Measurements from ENCODE around the gene MAPK1IP1L. TPM values are rescaled to one million over a fixed set of nuclear protein-coding genes. Genes with fewer than 3 reads are reported as not detected.
A peak's percentile ranks its signal among the peaks of the same experiment; 100 is the strongest.
"Not testable (repeated sequence)": the region's sequence is repeated elsewhere in the genome, so short reads cannot be mapped to it uniquely, and the experiment has no call there.

Gene MAPK1IP1L
- total RNA-seq (100 to 1,000 TPM; 104 to 106 TPM), polyA plus RNA-seq (86.8 TPM)

GRCh38 chr14:55051423-55052268 lies at the start of gene MAPK1IP1L:
MAPK1IP1L (plus strand) TSS chr14:55051647; CDS start chr14:55061684, 10,037 bp downstream.
- POLR2A ChIA-PET, result interaction anchor here (0.6 to 2.4 kb wide), 8 partner anchors 8 to 486 kb away, joined by 3 to 18 read pairs (median 4); partner anchors contain the start of genes FBXO34, SOCS4 and WDHD1
- Mint-ChIP-seq H3K36me3 (peaks cover 0 to 35% (median 2%) of the 10 kb centered on the region in 3 donors), H3K27ac (peak within 1 kb of the TSS; percentile 93 to 100 (median 99)), H3K4me3 (peak within 1 kb of the TSS; percentile 83 to 95 (median 92)), H3K27me3 (peaks cover 0 to 1% of the 10 kb centered on the region in 2 donors), H3K4me1 (peaks cover 44 to 54% (median 51%) of the 10 kb centered on the region in 3 donors), H3K9me3 (no peaks in the 10 kb centered on the region)
- Histone ChIP-seq H3K4me1 (ENCODE audit: insufficient read depth, low read length) (peaks cover 33% of the 10 kb centered on the region), H3K4me3 (ENCODE audit: low read length) (peak within 1 kb of the TSS; percentile 94), H3K27ac (ENCODE audit: low read depth, low read length) (peak within 1 kb of the TSS; percentile 100), H3K36me3 (ENCODE audit: insufficient read depth, low read length) (no peaks in the 10 kb centered on the region), H3K9me3 (ENCODE audit: low read length) (no peaks in the 10 kb centered on the region), H3K27me3 (ENCODE audit: insufficient read depth, low read length, poor library complexity, severe bottlenecking) (no peaks in the 10 kb centered on the region)
- CTCF ChIA-PET, result interaction anchor here (0.6 to 2.3 kb wide), 36 partner anchors 8 to 281 kb away, joined by 3 to 28 read pairs (median 5); partner anchors contain the start of genes DLGAP5, FBXO34, SOCS4 and WDHD1
- peak; percentile 84 to 92 (median 90) for DNase-seq

- H3K4me1 Mint-ChIP-seq, result peaks cover 0 to 8% (median 4%) of the 10 kb centered on the region in 3 donors
- no peaks in the 10 kb centered on the region for H3K9me3 Mint-ChIP-seq
- DNase-seq, result no peak
- no peak overlapping the region for H3K4me3 Mint-ChIP-seq
- H3K27ac Mint-ChIP-seq, result peak overlapping the region in 2 of 8 donors; percentile 18 to 79
- Histone ChIP-seq H3K36me3 (ENCODE audit: insufficient read depth, low read length) (no peaks in the 10 kb centered on the region), H3K4me1 (ENCODE audit: insufficient read depth, low read length) (no peaks in the 10 kb centered on the region), H3K27ac (ENCODE audit: low read depth, low read length) (no peak overlapping the region), H3K9me3 (ENCODE audit: low read length) (no peaks in the 10 kb centered on the region), H3K27me3 (ENCODE audit: insufficient read depth, low read length, poor library complexity, severe bottlenecking) (no peaks in the 10 kb centered on the region), H3K4me3 (ENCODE audit: low read length) (no peak overlapping the region)
- peaks cover 0 to 16% (median 13%) of the 10 kb centered on the region in 3 donors for H3K36me3 Mint-ChIP-seq
- no peaks in the 10 kb centered on the region for H3K27me3 Mint-ChIP-seq
- ChIA-PET CTCF (no interaction called here), POLR2A (no interaction called here)
Measured at GRCh38 chr14:55005071-55005470, 46.4 kb upstream of the MAPK1IP1L start.

GRCh38 chr14:55015006-55015405 lies 36.4 kb upstream of the MAPK1IP1L start:
- no peak for DNase-seq
- Mint-ChIP-seq H3K36me3 (peaks cover 3 to 9% (median 5%) of the 10 kb centered on the region in 3 donors), H3K4me1 (no peaks in the 10 kb centered on the region), H3K9me3 (no peaks in the 10 kb centered on the region), H3K27me3 (no peaks in the 10 kb centered on the region), H3K4me3 (no peak overlapping the region), H3K27ac (no peak overlapping the region)
- no peaks in the 10 kb centered on the region for H3K4me1 ChIP-seq (ENCODE audit: insufficient read depth, low read length)
- H3K27ac ChIP-seq (ENCODE audit: low read depth, low read length), result no peak overlapping the region
- no peak overlapping the region for H3K4me3 ChIP-seq (ENCODE audit: low read length)
- no peaks in the 10 kb centered on the region for H3K9me3 ChIP-seq (ENCODE audit: low read length)
- CTCF ChIA-PET, result interaction anchor here (1.0 kb wide), 1 partner anchor 12 kb away, joined by 3 read pairs; the partner anchor contains the start of genes SOCS4 and WDHD1
- POLR2A ChIA-PET, result interaction anchor here (0.6 to 0.7 kb wide), 3 partner anchors 12 to 1564 kb away, joined by 5 to 10 read pairs (median 5); partner anchors contain the start of genes SOCS4, TMEM260 and WDHD1
- no peaks in the 10 kb centered on the region for H3K36me3 ChIP-seq (ENCODE audit: insufficient read depth, low read length)
- no peaks in the 10 kb centered on the region for H3K27me3 ChIP-seq (ENCODE audit: insufficient read depth, low read length, poor library complexity, severe bottlenecking)

GRCh38 chr14:55019968-55020554 lies 31.4 kb upstream of the MAPK1IP1L start:
- ChIA-PET POLR2A (no interaction called here), CTCF (interaction anchor here (1.0 kb wide), 1 partner anchor 31 kb away, joined by 3 read pairs; the partner anchor contains the start of gene MAPK1IP1L)
- Mint-ChIP-seq H3K27me3 (no peaks in the 10 kb centered on the region), H3K27ac (peak overlapping the region in 2 of 8 donors; percentile 6 to 51), H3K4me1 (no peaks in the 10 kb centered on the region), H3K4me3 (no peak overlapping the region), H3K36me3 (peaks cover 0 to 3% (median 0%) of the 10 kb centered on the region in 3 donors), H3K9me3 (no peaks in the 10 kb centered on the region)
- Histone ChIP-seq H3K36me3 (ENCODE audit: insufficient read depth, low read length) (no peaks in the 10 kb centered on the region), H3K27ac (ENCODE audit: low read depth, low read length) (no peak overlapping the region), H3K4me1 (ENCODE audit: insufficient read depth, low read length) (no peaks in the 10 kb centered on the region), H3K4me3 (ENCODE audit: low read length) (no peak overlapping the region), H3K9me3 (ENCODE audit: low read length) (no peaks in the 10 kb centered on the region), H3K27me3 (ENCODE audit: insufficient read depth, low read length, poor library complexity, severe bottlenecking) (no peaks in the 10 kb centered on the region)
- DNase-seq, result no peak

- H3K36me3 ChIP-seq (ENCODE audit: insufficient read depth, low read length); POLR2A ChIA-PET; H3K9me3 ChIP-seq (ENCODE audit: low read length); H3K27me3 ChIP-seq (ENCODE audit: insufficient read depth, low read length, poor library complexity, severe bottlenecking); DNase-seq; H3K27ac ChIP-seq (ENCODE audit: low read depth, low read length); CTCF ChIA-PET; H3K9me3 Mint-ChIP-seq; H3K27me3 Mint-ChIP-seq; H3K4me3 ChIP-seq (ENCODE audit: low read length); H3K4me3 Mint-ChIP-seq: not testable (repeated sequence)
- Mint-ChIP-seq H3K36me3 (peaks cover 0 to 13% (median 3%) of the 10 kb centered on the region in 3 donors), H3K4me1 (peaks cover 34 to 38% (median 37%) of the 10 kb centered on the region in 3 donors), H3K27ac (peak overlapping the region in 2 of 8 donors; percentile 14 to 83)
- H3K4me1 ChIP-seq (ENCODE audit: insufficient read depth, low read length), result peaks cover 17% of the 10 kb centered on the region
Measured at GRCh38 chr14:55024365-55024764, 27.1 kb upstream of the MAPK1IP1L start.

- Histone ChIP-seq H3K27me3 (ENCODE audit: insufficient read depth, low read length, poor library complexity, severe bottlenecking) (no peaks in the 10 kb centered on the region), H3K4me1 (ENCODE audit: insufficient read depth, low read length) (peaks cover 19% of the 10 kb centered on the region), H3K4me3 (ENCODE audit: low read length) (peak overlapping the region; percentile 72), H3K36me3 (ENCODE audit: insufficient read depth, low read length) (no peaks in the 10 kb centered on the region), H3K27ac (ENCODE audit: low read depth, low read length) (no peak overlapping the region), H3K9me3 (ENCODE audit: low read length) (no peaks in the 10 kb centered on the region)
- no peaks in the 10 kb centered on the region for H3K27me3 Mint-ChIP-seq
- peak overlapping the region; percentile 8 to 99 (median 94) for H3K27ac Mint-ChIP-seq
- DNase-seq, result no peak
- H3K9me3 Mint-ChIP-seq, result no peaks in the 10 kb centered on the region
- ChIA-PET POLR2A (interaction anchor here (2.0 kb wide), 1 partner anchor 123 kb away, joined by 8 read pairs; the partner anchor contains the start of gene GCH1), CTCF (interaction anchor here (1.0 to 3.6 kb wide), 3 partner anchors 25 to 64 kb away, joined by 3 to 28 read pairs (median 3); partner anchors contain the start of gene MAPK1IP1L)
- peak overlapping the region; percentile 92 to 100 (median 94) for H3K4me3 Mint-ChIP-seq
- peaks cover 0 to 13% (median 0%) of the 10 kb centered on the region in 3 donors for H3K36me3 Mint-ChIP-seq
- H3K4me1 Mint-ChIP-seq, result peaks cover 44 to 54% (median 52%) of the 10 kb centered on the region in 3 donors
Measured at GRCh38 chr14:55025948-55026347, 25.5 kb upstream of the MAPK1IP1L start.

- Histone ChIP-seq H3K4me1 (ENCODE audit: insufficient read depth, low read length) (peaks cover 19% of the 10 kb centered on the region), H3K36me3 (ENCODE audit: insufficient read depth, low read length) (no peaks in the 10 kb centered on the region), H3K9me3 (ENCODE audit: low read length) (no peaks in the 10 kb centered on the region), H3K27ac (ENCODE audit: low read depth, low read length) (peak overlapping the region; percentile 83), H3K27me3 (ENCODE audit: insufficient read depth, low read length, poor library complexity, severe bottlenecking) (no peaks in the 10 kb centered on the region), H3K4me3 (ENCODE audit: low read length) (peak overlapping the region; percentile 72)
- peak overlapping the region; percentile 92 to 100 (median 94) for H3K4me3 Mint-ChIP-seq
- H3K27me3 Mint-ChIP-seq, result no peaks in the 10 kb centered on the region
- peaks cover 0 to 14% (median 0%) of the 10 kb centered on the region in 3 donors for H3K36me3 Mint-ChIP-seq
- CTCF ChIA-PET, result interaction anchor here (0.8 to 3.6 kb wide), 6 partner anchors 11 to 119 kb away, joined by 3 to 28 read pairs (median 3); partner anchors contain the start of gene MAPK1IP1L
- peak overlapping the region; percentile 89 to 99 (median 94) for H3K27ac Mint-ChIP-seq
- peaks cover 49 to 58% (median 57%) of the 10 kb centered on the region in 3 donors for H3K4me1 Mint-ChIP-seq
- no peaks in the 10 kb centered on the region for H3K9me3 Mint-ChIP-seq
- DNase-seq, result no peak
- POLR2A ChIA-PET, result interaction anchor here (1.0 to 2.0 kb wide), 4 partner anchors 11 to 165 kb away, joined by 6 to 10 read pairs (median 8); partner anchors contain the start of genes DLGAP5, GCH1 and MAPK1IP1L
Measured at GRCh38 chr14:55026441-55026792, 25.0 kb upstream of the MAPK1IP1L start.
